Cerebellar nuclear complex (tissue), 1 donor: ENCODE data around the gene ZBTB16.
A peak's percentile ranks its signal among the peaks of the same experiment; 100 is the strongest.
"Not testable (repeated sequence)": the region's sequence is repeated elsewhere in the genome, so short reads cannot be mapped to it uniquely, and the experiment has no call there.

Source experiments
- DNase-seq, 2 experiments: peaks; one replicate each; lab custom pipeline; 2025; lab: John Stamatoyannopoulos, UW

ZBTB16 gene

DNA sequence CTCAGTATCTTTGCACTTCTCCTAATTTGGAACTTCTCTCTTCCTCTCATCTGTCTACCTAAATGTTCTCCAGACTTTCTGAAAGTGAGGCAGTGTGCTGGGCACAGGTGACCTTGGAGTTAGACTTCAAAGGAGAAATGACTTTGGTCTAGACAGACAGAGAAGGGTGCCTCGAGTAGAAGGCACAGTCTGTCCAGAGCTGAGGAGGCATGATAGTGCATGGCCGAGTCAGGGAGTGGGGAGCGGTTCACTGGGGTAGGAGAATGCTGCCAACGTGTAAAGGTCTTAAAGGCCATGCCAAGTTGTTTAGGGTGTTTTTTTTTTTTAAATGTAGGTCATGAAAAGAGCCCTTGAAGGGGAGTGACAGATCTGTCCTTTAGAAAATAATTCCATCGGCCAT lies 17.3 kb upstream of the ZBTB16 start:
- no peak for DNase-seq

DNA sequence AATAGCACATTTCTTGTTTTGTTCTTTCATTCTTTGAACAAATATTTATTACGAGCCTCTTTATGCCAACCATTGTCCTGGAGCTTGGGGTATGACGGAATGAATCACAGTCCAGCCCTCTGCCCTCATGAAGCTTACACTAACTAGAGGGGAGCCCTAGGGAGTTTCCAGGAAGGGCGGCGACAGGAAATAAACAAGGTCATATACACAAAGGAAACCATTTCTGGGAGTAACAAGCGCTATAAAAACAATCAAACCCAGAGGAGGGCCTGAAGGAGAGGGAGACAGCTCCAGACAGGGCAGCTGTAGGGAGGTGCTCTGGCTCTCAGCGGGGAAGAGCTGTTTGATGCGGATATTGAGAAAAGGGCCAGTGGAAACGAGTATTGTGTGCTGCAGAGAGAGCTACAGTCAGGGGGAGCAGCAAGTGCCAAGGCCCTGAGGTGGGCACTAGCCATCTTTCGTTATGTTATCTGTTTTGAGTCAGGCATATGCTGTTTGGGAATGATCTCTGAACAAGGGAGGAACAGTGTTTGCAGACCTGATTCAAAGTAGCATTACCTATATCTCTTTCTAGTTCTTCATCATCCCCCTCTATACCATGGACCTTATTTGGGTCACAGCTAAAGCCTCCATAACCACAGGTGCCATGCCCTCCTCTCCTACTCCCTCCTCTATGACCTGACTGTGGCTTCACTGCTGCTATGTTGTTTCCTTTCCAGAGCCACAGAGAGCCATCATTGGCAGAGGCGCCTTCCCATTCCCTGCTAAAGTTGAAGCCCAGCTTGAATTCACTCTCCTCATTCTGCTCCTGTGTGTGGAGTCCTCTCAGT lies 15.3 kb upstream of the ZBTB16 start:
- no peak for DNase-seq

DNA sequence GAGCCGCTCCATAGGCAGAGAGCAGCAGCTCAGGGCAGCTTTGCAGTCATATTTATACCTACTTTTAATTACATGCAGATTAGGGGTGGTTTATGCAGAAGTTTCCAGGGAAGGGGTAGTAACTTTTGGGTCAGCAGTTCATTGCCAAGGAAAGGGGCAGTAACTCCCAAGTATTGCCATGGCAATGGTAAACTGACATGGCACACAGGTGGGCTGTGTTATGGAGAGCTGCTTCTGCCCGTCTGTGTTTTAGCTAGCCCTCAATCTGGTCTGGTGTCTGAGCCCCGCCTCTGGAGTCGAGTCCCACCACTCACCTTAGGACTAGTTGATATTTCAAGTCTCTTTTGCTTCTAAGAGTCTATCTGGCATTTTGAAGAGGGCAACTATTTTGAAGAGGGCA lies 12.2 kb upstream of the ZBTB16 start:
- no peak for DNase-seq

DNA sequence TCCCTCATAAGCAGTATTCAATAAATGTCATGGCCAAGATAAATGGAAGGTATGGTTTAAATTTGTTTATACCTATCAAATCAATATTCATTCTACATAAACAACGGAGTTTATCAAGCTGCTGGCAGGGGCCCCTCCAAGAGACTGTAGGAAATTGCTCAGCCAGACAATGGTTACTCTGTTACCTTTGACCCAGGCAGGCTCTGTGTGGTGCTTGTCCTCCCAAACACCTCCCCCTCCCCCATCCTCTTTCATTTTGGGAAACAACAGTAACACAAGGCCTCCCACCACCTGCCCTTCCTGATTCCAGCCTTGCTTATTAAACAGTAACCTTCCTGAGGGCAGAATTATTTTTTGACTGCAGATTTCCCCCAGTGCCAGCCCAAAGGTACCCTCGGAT lies 10.5 kb upstream of the ZBTB16 start:
- no peak for DNase-seq

DNA sequence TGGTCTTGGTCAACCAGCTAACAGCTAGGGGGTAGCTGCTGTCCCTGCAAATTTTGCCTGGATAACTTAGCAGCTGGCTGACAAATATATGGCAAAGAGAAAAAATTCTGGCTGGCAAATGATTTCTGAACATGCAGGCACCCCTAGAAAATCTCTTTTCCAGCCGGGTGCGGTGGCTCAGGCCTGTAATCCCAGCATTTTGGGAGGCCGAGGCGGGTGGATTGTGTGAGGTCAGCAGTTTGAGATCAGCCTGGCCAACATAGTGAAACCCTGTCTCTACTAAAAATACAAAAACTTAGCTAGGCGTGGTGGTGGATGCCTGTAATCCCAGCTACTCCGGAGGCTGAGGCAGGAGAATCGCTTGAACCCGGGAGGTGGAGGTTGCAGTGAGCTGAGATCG lies 9.7 kb upstream of the ZBTB16 start:
- DNase-seq = not testable (repeated sequence)

DNA sequence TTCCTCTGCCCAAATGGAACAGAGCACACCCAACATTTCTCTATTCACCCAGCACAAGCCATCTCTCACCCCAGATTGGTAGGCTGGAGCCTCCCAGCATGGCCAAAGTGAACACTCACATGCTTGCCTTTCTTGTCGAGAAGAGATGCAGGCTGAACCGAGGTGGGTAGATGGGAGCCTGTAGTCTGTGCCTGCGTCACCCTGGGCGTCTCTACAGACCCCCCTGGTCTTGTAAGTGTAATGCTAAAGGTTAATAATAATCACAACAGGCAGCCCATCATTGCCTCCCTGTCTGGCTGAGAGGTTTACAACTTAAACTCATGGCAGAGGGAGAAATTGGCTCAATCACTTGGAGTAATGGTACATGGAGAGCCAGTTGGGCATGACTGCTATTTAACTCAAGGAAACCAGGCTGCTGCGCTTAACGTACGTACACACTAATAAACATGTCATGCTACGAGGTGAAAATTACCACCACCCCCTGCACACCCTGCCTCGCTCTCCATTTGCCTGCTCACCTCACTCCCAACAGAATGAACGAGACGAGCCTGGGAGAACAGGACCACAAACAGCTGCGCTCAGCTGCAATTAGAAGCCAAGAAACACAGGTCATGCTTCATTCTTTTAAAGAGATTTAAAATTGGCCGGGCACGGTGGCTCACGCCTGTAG lies 9.1 kb upstream of the ZBTB16 start:
- DNase-seq = no peak

DNA sequence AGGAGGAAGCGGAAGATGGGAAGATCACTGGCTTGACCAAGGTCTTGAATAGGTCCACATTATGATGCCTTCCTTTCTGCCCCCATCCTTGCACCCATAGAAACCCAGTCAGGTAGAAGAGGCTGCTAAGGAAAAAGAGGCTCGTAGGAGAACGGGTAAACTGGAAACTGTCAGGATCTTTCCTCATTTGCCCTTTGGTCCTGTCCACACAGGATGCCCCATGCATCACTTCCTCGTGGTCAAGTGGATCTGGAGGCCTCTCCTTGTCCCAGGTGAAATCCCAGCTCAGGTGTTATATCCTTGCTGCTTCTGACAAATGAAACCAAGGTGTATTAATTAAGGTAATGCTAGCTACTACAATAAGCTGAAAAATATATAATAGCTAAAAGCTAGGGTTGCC lies 8.0 kb upstream of the ZBTB16 start:
- no peak for DNase-seq

DNA sequence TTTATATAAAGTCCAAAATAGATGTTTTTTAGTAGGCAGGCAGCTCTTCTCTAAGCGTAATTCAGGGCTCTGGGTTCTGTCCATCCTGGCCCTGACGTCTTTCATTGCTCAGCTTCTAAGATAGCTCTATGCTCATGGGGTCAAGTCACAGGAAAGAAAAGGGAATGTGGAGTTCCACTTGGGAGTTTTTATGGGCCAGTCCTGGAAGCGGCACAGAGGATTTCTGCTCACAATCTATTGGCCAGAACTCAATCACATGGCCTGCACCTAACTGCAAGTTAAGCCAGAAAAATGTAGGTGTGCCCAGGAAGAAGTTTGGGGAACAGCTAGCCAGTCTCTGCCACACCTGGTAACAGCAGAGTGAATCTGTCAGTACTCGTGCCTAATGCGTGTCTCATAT lies 7.4 kb upstream of the ZBTB16 start:
- no peak for DNase-seq

DNA sequence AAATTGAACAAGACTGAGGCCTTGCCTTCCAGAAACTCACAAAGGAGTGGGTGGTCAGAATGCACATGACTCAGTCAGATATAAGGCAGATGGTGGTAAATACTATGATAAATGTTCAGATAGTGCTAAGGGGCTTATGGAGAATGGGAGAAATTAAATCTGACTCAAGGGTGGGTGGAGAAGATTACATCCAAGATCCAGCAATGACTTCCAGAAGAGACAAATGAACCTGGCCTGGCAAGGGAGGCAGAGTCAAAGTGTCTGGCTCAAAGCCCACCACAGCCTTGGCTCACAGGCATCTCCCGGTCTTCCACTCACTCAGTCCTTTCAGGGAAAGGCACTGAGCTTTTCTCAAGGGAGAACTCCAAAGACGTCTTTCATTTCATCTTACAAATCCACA lies 6.1 kb upstream of the ZBTB16 start:
- no peak for DNase-seq

DNA sequence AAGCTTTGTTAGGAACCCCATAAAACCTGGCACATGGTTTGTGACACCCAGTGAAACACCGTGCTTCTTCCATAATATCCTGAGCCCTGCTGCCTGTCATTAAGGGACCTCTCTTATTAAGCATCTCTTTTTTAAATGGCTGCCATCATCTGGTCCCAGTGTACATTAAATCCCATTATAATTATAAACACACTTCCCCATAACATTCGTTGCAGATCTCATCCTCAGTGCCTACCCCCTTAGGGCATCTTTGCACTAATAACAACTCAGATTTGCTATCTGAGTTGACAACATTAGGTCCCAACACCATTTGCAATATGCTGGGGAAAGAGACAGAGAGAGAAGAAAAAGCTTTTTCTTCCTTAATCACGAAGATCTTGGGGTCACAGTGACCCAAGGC lies 4.7 kb upstream of the ZBTB16 start:
- no peak for DNase-seq

DNA sequence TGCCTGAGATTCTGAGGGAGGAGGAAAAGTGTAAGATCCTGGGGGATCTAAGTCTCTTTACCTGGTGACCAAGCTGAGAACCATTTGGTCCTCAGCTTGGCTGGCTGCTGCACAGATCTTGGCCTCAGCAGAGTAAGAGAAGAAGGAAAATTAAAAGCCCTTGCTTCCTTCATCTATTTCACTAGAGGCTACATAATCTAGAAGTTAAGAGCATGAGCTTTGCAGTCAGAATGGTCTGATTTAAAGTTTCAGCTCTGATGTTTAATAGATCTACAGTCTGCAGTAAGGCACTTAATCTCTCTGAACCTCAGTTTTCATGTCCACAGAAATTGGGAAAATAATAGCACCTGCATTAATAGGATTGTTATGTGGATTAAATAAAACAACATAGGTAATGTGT lies 3.1 kb upstream of the ZBTB16 start:
- no peak for DNase-seq

DNA sequence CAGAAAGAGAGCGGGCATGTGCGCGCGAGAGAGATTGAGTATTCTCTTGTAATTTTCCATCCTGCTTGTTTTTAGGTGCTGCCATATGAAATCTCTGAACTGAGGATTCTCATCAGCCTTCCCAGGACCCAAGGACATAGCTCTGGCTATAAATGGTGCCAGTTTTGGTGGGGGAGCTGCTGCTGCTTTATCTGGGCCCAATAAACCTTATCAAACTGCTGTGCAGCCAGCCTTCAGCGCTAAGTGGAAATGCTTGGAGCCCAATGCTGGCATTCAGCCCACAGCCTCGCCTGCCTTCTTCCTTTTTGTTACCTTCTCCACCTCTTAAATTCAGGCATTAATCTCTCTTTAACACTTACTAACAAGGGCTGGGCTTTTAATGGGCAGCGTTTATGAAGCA lies 2.4 kb upstream of the ZBTB16 start:
- no peak for DNase-seq

DNA sequence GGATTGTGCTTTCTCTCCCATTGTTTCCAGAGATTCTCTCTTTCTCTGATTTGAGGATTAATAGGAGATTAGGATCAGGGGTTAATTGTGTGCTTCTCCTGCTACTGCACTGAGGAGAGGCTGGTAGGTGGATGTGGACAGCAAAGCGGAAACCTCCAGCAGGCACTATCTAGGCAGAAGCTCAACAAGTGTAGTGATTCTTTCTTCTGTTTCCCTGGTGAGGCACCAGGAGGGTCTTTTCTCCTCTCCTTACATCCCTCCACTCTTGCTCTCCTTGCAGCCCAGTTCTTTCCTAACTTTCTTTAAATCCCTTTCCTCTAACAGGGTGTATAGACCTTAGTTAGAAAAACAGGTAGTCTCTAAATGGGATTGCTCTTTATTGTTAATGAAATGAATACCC lies 1.9 kb upstream of the ZBTB16 start:
- DNase-seq = no peak

DNA sequence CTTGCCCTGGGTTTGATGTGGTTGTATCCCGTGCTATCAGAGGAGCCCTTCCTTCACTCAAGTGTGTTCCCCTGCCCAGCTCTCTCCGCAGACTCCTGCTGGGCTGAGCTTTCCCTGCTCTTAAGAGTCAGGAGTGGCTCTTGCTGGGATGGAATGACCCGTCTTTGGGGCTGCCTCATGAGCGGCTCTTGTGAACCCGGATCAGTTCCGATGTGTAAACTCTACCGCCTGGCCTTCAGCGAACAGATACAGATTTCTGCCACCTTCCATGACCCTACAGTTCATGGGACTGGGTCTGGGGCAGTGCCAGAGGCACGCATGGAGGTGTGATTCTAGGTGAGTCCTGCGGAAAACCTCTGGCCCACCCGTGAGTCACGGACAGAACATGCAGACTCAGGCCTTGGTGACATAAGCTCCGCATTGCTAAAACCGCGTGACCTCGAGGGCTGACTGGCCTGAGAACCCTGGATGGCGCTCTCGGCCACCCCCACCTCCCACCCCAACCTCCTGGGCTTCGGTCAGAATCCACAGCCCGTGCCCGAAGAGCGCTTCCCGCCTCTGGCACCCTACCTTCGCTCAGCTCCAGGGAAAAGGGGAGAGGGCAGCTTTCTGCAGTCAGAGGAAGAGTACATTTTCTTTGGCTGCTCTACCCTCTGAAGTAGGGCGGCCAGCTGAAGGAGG lies 1.3 kb upstream of the ZBTB16 start:
- no peak for DNase-seq

DNA sequence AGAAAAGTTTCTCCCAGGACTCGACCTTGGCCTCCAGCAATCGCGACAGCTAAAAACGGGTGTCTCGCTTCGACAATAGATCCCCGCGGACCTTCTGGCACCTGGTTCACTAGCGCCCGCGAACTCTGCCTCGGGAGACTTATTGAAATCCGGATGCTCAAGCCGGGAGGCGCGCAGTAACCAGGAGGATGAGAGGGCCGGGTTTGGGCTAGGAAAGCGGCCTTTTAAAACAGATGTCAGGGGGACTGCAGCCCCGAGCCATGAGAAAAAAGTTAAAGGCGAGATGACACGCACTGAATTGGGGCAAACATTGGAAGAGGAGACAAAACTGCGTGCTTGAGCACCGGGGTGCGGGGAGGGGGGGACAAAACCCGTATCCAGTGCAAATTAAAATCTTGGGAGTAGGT lies 637 bp upstream of the ZBTB16 start:
- DNase-seq = no peak

DNA sequence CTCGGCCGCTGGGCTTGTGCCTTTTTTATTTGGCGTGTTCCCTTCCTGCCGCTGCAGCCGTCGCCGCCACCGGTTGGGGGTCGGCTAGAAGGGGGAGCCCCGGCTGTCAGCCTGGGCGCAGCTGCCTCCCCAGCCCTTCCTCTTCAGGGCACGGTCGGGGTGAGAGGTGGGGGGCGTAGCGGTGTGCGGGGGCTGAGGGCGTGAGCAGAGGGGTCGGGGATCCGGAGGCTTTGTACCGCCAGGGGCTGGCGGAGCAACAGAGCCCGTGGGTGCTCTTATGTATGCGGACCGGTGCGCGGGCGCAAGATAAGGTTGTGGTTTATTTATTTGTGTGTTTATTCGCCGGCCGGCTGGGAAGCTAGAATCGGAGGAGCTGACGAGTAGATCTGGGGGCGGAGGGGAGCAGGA lies 477 bp downstream of the ZBTB16 start:
- DNase-seq = peak in 1 of 2 experiments; percentile 26

DNA sequence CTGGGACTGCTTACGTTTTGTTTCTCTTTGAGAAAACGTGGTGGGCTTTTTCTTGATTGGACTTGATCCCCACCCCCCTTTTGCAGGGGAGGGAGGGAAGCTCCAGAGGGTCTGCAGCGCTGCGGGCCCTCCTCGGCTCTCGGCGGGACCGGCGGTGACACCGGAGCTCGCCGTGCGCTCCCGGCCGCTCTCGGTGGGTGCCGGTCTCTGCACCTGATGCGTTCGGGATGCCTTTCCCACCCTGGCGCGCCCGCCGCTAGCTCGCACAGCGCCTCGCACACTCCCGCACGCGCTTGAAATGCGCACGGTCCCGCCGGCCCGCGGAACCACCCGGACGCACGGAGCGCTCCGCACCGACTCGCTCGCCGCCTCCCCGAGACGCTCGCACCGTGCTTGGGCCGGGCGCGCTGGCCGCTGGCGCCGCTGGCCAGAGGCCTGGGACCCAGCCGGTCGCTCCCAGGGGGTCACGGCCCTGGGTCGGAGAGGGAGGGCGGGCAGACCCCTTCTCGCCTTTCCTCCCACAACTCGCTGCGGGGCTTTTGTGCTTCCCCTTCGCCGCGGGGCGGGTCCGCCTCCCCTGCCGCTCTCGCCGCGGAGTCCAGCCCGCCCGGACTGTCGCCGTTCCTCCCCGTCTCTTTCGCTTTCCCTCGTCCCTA lies 1.0 kb downstream of the ZBTB16 start:
- DNase-seq = no peak

DNA sequence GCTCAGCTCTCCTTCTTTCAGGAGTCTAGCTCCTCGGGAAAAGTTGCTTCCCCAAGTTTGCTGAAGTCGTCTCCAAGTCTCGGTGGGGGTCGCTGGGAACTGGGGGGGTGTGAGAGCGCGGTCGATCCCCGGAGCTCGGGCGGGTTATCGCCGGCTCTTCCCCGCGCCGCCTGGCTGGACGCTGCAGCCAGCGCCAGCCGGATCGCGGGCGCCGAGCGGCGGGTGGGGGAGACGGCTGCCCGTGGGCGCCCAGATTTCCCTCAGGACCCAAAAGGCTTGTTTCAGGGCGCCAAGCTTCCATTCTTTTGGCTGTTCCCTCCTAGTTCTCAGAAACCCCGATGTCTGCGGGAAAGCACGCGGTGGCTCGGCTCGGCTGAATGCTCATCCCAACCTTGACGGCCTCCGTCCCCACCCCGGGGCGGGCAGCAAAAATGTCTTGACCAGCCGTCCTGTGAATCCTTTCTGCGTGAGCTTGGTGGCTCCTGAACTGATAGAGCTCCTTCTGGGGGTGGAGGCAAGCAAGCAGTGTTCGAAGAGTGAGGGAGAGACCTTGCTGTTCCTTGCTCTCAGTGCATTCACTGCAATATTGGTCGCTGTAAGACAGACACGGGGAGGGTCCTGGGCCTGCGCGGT lies 1.7 kb downstream of the ZBTB16 start:
- no peak for DNase-seq

DNA sequence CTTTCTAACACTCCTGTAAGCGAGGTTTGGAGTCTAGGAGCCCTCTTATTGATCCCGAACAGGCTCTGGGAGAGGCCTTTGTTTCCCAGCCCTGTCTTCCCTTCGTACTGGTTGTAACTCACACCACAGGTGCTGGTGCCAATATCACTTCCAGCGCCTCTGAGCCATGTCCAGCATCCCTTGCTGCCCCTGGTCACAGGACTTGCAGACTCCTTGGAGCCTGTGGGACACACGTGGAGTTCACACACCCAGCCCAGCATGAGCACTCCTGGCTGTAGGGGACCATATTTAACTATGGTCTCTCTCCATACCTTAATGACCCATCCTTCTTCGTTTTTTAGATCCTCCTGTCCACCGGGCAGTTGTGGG lies 2.2 kb downstream of the ZBTB16 start:
- DNase-seq = no peak

DNA sequence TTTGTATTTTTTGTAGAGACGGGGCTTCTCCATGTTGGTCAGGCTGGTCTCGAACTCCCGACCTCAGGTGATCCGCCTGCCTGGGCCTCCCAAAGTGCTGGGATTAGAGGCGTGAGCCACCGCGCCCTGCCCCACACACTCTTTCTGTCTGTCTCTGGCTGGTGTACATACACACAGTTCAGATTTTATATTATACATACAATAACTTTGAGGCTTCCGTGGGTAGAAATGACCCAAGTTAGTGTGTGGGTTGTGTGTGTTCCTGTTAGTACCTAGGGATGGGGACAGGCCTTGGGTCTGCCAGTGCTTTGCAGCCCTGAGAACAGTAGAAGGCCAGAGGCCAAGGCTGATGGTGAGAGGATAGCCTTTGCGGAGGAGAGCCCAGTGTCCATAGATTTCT lies 2.8 kb downstream of the ZBTB16 start:
- DNase-seq = no peak

DNA sequence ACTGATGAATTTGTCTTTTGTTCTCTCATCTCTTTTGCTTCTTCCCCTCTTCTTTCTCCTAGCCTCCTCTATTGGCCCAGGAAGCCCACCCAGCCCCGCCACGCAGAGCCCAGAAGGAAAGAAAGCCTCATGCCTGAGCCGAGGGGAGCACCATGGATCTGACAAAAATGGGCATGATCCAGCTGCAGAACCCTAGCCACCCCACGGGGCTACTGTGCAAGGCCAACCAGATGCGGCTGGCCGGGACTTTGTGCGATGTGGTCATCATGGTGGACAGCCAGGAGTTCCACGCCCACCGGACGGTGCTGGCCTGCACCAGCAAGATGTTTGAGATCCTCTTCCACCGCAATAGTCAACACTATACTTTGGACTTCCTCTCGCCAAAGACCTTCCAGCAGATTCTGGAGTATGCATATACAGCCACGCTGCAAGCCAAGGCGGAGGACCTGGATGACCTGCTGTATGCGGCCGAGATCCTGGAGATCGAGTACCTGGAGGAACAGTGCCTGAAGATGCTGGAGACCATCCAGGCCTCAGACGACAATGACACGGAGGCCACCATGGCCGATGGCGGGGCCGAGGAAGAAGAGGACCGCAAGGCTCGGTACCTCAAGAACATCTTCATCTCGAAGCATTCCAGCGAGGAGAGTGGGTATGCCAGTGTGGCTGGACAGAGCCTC lies 3.8 kb downstream of the ZBTB16 start:
- no peak for DNase-seq

DNA sequence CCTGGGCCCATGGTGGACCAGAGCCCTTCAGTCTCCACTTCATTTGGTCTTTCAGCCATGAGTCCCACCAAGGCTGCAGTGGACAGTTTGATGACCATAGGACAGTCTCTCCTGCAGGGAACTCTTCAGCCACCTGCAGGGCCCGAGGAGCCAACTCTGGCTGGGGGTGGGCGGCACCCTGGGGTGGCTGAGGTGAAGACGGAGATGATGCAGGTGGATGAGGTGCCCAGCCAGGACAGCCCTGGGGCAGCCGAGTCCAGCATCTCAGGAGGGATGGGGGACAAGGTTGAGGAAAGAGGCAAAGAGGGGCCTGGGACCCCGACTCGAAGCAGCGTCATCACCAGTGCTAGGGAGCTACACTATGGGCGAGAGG lies 4.3 kb downstream of the ZBTB16 start:
- DNase-seq = no peak
